GM21381 (cell line): ENCODE data around the gene PPP2R3A.
"Not testable (repeated sequence)": the region's sequence is repeated elsewhere in the genome, so short reads cannot be mapped to it uniquely, and the experiment has no call there.

Experiments
- ATAC-seq: cut with Tn5 transposase; IDR thresholded peaks from one replicate; pipeline ENCODE4 v1.9.1; 2021; ENCODE audit warnings: mild to moderate bottlenecking, moderate library complexity; ENCODE audit not compliant: unreplicated experiment

PPP2R3A gene

GRCh38 chr3:136146981-136147729 is 181.6 kb downstream of the PPP2R3A start:
- ATAC-seq = no peak

GRCh38 chr3:136149667-136150066 is 184.1 kb downstream of the PPP2R3A start:
- no peak for ATAC-seq

GRCh38 chr3:136151219-136151618 is 185.7 kb downstream of the PPP2R3A start:
- no peak for ATAC-seq

GRCh38 chr3:136152176-136152843 is 186.8 kb downstream of the PPP2R3A start:
- no peak for ATAC-seq

DNA sequence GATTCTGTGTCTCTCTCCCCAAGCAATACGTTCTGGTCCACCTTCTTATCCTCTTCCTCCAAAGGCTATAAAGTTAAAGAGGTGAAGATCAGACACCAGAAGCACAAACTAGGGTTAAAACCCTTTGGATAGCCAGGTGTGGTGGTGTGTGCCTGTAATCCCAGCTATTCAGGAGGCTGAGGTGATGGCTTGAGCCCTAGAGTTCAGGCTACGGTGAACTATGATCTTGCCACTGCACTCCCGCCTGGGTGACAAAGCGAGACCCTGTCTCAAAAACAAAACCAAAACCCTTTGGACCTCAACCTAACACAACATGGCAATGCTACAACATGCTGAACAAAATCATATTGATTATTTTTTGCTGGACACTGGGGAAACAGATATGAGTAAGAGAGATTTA is 187.4 kb downstream of the PPP2R3A start:
- ATAC-seq = no peak

- no peak for ATAC-seq
These were observed 196.0 kb downstream of the PPP2R3A start for GRCh38 chr3:136161516-136161915.

DNA sequence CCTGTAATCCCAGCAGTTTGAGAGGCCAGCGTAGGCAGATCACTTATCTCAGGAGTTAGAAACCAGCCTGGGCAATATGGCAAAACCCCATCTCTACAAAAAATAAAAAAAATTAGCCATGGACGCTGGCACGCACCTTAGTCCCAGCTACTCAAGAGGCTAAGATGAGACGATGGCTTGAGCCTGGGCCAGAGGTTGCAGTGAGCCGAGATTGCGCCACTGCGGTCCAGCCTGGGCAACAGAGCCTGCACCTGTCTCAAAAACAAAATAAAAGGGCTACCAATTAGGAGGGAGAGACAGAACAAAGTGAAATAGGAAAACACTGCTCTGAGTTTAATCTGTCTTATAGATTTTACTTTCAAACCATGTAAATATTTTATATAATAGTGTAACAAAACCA is 196.8 kb downstream of the PPP2R3A start:
- ATAC-seq = no peak

GRCh38 chr3:136163607-136164006 is 198.1 kb downstream of the PPP2R3A start:
- ATAC-seq = not testable (repeated sequence)

- no peak for ATAC-seq
These were observed 201.0 kb downstream of the PPP2R3A start for GRCh38 chr3:136166507-136166906.

- not testable (repeated sequence) for ATAC-seq
These were observed 202.7 kb downstream of the PPP2R3A start for GRCh38 chr3:136168236-136168635.

DNA sequence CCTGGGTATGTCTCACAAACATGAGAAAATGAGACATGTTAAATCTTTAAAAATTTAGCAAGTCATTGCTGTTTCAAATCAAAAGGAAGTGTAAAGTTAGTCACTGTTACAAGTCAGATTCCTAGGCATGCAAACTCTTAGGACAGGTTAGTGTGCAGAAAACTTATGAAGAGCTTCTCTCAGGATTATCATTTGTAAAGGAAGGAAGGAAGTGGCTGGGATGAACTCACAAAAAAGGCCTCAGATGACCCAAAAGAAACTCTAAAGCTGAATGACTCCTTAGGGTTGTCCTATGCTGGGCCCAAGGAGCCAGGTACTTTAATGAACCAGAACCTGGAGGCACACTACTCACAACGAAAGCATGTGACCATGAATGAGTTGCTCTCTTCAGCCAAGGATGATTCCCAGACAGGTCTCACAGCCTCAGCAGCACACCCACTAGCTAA is 205.6 kb downstream of the PPP2R3A start:
- no peak for ATAC-seq

DNA sequence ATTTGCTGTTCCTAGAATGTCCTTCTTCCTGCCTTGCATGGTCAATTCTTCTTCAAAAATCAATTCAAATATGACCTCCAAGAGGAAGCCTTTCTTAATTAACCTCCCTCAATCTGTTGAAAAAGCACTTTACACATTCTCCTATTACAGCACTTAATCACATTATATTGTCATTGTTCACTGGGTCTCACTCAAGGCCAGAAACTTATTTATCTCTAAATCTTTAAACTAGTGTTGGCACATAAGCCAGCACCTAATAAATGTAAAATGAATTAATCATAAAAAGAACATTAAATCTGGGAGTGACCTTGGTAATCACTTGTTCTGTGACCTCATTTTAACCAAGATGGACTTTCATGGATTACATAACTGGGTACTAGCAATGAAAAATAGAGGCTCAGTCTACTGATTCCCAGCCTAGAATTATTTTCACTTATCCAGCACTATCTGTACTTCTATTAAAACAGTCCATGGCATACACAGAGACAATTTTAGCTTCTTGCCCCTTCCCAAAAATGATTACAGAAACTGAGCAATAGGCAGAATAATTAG is 208.5 kb downstream of the PPP2R3A start:
- no peak for ATAC-seq

- ATAC-seq = no peak
These were observed 212.3 kb downstream of the PPP2R3A start for GRCh38 chr3:136177876-136178275.

GRCh38 chr3:136181741-136182140 is 216.2 kb downstream of the PPP2R3A start:
- ATAC-seq = no peak

GRCh38 chr3:136184703-136185102 is 219.2 kb downstream of the PPP2R3A start:
- no peak for ATAC-seq

DNA sequence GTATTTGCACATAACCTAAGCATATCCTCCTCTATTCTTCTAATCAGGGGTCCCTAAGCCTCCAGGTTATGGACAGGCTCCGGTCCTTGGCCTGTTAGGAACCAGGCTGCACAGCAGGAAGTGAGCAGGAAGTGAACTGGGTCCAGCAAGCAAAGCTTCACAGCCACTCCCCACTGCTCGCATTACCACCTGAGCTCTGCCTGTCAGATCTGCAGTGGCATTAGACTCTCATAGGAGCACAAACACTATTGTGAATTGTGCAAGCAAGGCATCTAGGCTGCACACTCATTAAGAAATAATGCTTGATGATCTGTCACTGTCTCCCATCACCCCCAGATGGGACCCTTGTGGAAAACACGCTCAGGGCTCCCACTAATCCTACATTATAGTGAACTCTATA is 220.8 kb downstream of the PPP2R3A start:
- peak; percentile 59 for ATAC-seq

DNA sequence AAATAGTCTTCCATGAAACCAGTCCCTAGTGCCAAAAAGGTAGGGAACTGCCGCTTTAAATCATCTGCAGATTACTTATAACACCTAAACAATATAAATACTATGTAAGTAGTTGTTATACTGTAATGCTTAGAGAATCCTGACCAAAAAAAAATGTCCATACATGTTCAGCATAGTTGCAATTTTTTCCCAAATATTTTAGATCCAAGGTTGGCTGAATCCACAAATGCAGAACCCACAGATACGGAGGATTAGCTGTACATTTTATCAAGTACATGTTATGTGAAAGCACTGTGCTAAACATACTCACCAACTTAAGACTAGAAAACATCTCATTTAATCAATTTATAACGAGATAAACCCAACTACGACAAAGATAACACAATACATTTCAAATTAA is 221.3 kb downstream of the PPP2R3A start:
- ATAC-seq = no peak

DNA sequence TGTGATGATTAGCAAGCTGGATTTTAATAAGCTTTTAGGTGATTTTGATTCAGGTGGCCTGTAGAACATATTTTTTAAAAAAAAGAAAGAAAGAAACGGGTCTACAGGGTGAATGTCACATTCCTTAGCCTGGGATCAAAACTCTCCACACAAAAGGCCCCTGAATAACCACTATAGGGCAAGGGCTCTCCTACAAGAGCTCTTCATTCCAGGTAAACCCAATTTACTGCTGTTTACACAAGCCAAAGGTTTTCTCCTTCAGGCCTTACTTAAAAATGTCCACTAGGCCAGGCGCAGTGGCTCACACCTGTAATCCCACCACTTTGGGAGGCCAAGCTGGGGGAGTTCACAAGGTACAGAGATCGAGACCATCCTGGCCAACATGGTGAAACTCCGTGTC is 222.3 kb downstream of the PPP2R3A start:
- ATAC-seq = no peak

- no peak for ATAC-seq
These were observed 223.5 kb downstream of the PPP2R3A start for GRCh38 chr3:136189043-136189442.

DNA sequence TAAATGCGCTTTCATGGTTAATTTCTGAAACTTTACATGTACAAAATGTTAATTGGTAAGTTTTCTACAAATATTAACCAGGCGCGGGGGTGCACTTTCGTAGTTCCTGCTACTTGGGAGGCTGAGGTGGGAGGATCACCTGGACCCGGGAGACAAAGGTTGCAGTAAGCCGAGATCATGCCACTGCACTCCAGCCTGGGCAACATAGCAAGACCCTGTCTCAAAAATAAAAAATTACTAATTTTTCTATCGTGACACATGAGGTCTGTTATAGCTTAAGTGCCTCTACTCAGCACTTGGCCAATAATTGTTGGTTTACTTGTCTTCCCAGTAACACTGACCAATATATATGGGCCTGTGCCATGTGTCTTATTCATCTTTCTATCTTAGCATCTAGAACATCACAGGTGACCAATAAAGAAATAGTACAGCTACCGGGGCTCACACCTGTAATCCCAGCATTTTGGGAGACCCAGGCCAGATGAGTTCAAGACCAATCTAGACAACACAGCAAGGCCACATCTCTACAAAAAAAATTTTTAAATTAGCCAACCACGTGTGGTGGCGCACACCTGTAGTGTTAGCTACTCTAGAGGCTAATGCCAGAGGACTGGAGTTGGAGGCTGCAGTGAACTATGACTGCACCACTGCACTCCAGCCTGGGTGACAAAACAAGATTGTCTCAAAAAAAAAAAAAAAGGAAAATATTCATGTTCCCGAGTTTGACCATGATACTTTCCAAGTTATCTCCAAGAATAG is 224.5 kb downstream of the PPP2R3A start:
- ATAC-seq = no peak

DNA sequence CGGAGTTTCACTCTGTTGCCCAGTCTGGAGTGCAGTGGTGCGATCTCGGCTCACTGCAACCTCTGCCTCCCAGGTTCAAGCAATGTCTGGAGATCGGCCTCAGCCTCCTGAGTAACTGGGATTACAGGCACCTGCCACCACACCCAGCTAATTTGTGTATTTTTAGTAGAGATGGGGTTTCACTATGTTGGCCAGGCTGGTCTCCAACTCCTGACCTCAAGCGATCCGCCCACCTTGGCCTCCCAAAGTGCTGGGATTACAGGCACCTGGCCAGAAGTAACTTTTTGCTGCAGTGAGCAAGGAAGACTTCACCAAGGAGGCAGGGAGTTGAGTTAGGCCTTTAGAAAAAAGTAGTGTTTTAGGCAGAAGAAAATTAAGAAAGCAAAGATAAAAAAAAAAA is 226.7 kb downstream of the PPP2R3A start:
- ATAC-seq = not testable (repeated sequence)
